ENCODE data around the gene CEMIP. TPM values are rescaled to one million over a fixed set of nuclear protein-coding genes. Genes with fewer than 3 reads are reported as not detected.

CEMIP gene
- total and polyA plus RNA-seq, 7 experiments from 2014 or later = 0.02 TPM; not detected in 6

GRCh38 chr15:80936288-80937078 lies 157.3 kb downstream of the CEMIP start:
- DNase-seq (no peak), ATAC-seq (no peak)
- intact Hi-C loops (cut with micrococcal nuclease) = no loop called here
- no peak overlapping the region for H3K4me3 Mint-ChIP-seq
- H3K4me3 ChIP-seq (ENCODE audit: low read length) = no peak overlapping the region
- H3K27me3 Mint-ChIP-seq = no peaks in the 10 kb centered on the region
- H3K4me1 Mint-ChIP-seq = peaks cover 0 to 13% (median 3%) of the 10 kb centered on the region in 7 donors
- no peaks in the 10 kb centered on the region for H3K4me1 ChIP-seq (ENCODE audit: control insufficient read depth in 2 of 2, insufficient read depth in 2 of 2, low read length in 2 of 2)
- peaks cover 0 to 2% (median 0%) of the 10 kb centered on the region in 11 donors for H3K9me3 Mint-ChIP-seq
- POLR2A ChIA-PET = no interaction called here
- peaks cover 3 to 37% (median 29%) of the 10 kb centered on the region in 5 donors for H3K36me3 Mint-ChIP-seq
- no peaks in the 10 kb centered on the region for H3K27me3 ChIP-seq (ENCODE audit: control insufficient read depth in 2 of 2, insufficient read depth in 2 of 2, low read length in 2 of 2)
- peaks cover 0 to 16% (median 4%) of the 10 kb centered on the region in 3 experiments for H3K36me3 ChIP-seq (ENCODE audit: control insufficient read depth in 2 of 3, insufficient read depth in 3 of 3, low read length in 3 of 3)
- no peaks in the 10 kb centered on the region for H3K9me3 ChIP-seq (ENCODE audit: control insufficient read depth in 2 of 3, low read length in 3 of 3)
- CTCF ChIA-PET = interaction anchor here (0.9 kb wide), 1 partner anchor 17 kb away, joined by 3 read pairs; no protein-coding TSS in a partner anchor
- H3K27ac Mint-ChIP-seq = no peak overlapping the region
- no peak overlapping the region for H3K27ac ChIP-seq (ENCODE audit: low read depth, low read length)

GRCh38 chr15:80937718-80938117 lies 158.5 kb downstream of the CEMIP start:
- ATAC-seq (no peak), DNase-seq (no peak)
- Mint-ChIP-seq H3K27me3 (no peaks in the 10 kb centered on the region), H3K4me3 (no peak overlapping the region), H3K4me1 (peaks cover 0 to 13% (median 4%) of the 10 kb centered on the region in 7 donors), H3K27ac (no peak overlapping the region), H3K9me3 (peaks cover 0 to 2% (median 0%) of the 10 kb centered on the region in 11 donors), H3K36me3 (peaks cover 3 to 47% (median 29%) of the 10 kb centered on the region in 5 donors)
- H3K4me3 ChIP-seq (ENCODE audit: low read length) = no peak overlapping the region
- no peaks in the 10 kb centered on the region for H3K9me3 ChIP-seq (ENCODE audit: control insufficient read depth in 2 of 3, low read length in 3 of 3)
- no peak overlapping the region for H3K27ac ChIP-seq (ENCODE audit: low read depth, low read length)
- ChIA-PET CTCF (no interaction called here), POLR2A (no interaction called here)
- H3K4me1 ChIP-seq (ENCODE audit: control insufficient read depth in 2 of 2, insufficient read depth in 2 of 2, low read length in 2 of 2) = no peaks in the 10 kb centered on the region
- intact Hi-C loops (cut with micrococcal nuclease) = no loop called here
- H3K36me3 ChIP-seq (ENCODE audit: control insufficient read depth in 2 of 3, insufficient read depth in 3 of 3, low read length in 3 of 3) = peaks cover 0 to 29% (median 4%) of the 10 kb centered on the region in 3 experiments
- H3K27me3 ChIP-seq (ENCODE audit: control insufficient read depth in 2 of 2, insufficient read depth in 2 of 2, low read length in 2 of 2) = no peaks in the 10 kb centered on the region

- Histone ChIP-seq H3K9me3 (ENCODE audit: control insufficient read depth in 2 of 3, low read length in 3 of 3) (no peaks in the 10 kb centered on the region), H3K4me3 (ENCODE audit: low read length) (no peak overlapping the region), H3K27ac (ENCODE audit: low read depth, low read length) (no peak overlapping the region), H3K36me3 (ENCODE audit: control insufficient read depth in 2 of 3, insufficient read depth in 3 of 3, low read length in 3 of 3) (peaks cover 0 to 39% (median 4%) of the 10 kb centered on the region in 3 experiments), H3K27me3 (ENCODE audit: control insufficient read depth in 2 of 2, insufficient read depth in 2 of 2, low read length in 2 of 2) (no peaks in the 10 kb centered on the region), H3K4me1 (ENCODE audit: control insufficient read depth in 2 of 2, insufficient read depth in 2 of 2, low read length in 2 of 2) (no peaks in the 10 kb centered on the region)
- no peak for ATAC-seq
- no peaks in the 10 kb centered on the region for H3K27me3 Mint-ChIP-seq
- ChIA-PET POLR2A (no interaction called here), CTCF (interaction anchor here (1.3 kb wide), 1 partner anchor 31 kb away, joined by 3 read pairs; no protein-coding TSS in a partner anchor)
- DNase-seq = no peak
- intact Hi-C loops (cut with micrococcal nuclease) = no loop called here
- no peak overlapping the region for H3K4me3 Mint-ChIP-seq
- H3K36me3 Mint-ChIP-seq = peaks cover 3 to 57% (median 37%) of the 10 kb centered on the region in 5 donors
- peaks cover 0 to 12% (median 7%) of the 10 kb centered on the region in 7 donors for H3K4me1 Mint-ChIP-seq
- peaks cover 0 to 2% (median 0%) of the 10 kb centered on the region in 11 donors for H3K9me3 Mint-ChIP-seq
- no peak overlapping the region for H3K27ac Mint-ChIP-seq
These were observed 160.0 kb downstream of the CEMIP start for GRCh38 chr15:80939216-80939615.

- ATAC-seq (no peak), DNase-seq (no peak)
- Histone ChIP-seq H3K27ac (ENCODE audit: low read depth, low read length) (no peak overlapping the region), H3K27me3 (ENCODE audit: control insufficient read depth in 2 of 2, insufficient read depth in 2 of 2, low read length in 2 of 2) (no peaks in the 10 kb centered on the region), H3K4me1 (ENCODE audit: control insufficient read depth in 2 of 2, insufficient read depth in 2 of 2, low read length in 2 of 2) (no peaks in the 10 kb centered on the region), H3K36me3 (ENCODE audit: control insufficient read depth in 2 of 3, insufficient read depth in 3 of 3, low read length in 3 of 3) (peaks cover 0 to 48% (median 4%) of the 10 kb centered on the region in 3 experiments), H3K9me3 (ENCODE audit: control insufficient read depth in 2 of 3, low read length in 3 of 3) (no peaks in the 10 kb centered on the region), H3K4me3 (ENCODE audit: low read length) (no peak overlapping the region)
- peaks cover 0 to 2% (median 0%) of the 10 kb centered on the region in 11 donors for H3K9me3 Mint-ChIP-seq
- intact Hi-C loops (cut with micrococcal nuclease) = no loop called here
- peaks cover 3 to 56% (median 36%) of the 10 kb centered on the region in 5 donors for H3K36me3 Mint-ChIP-seq
- H3K4me1 Mint-ChIP-seq = peaks cover 0 to 4% (median 0%) of the 10 kb centered on the region in 7 donors
- ChIA-PET CTCF (no interaction called here), POLR2A (no interaction called here)
- H3K27ac Mint-ChIP-seq = no peak overlapping the region
- no peaks in the 10 kb centered on the region for H3K27me3 Mint-ChIP-seq
- no peak overlapping the region for H3K4me3 Mint-ChIP-seq
These were observed 161.2 kb downstream of the CEMIP start for GRCh38 chr15:80940331-80940730.

- Mint-ChIP-seq H3K36me3 (peaks cover 3 to 60% (median 40%) of the 10 kb centered on the region in 5 donors), H3K4me3 (no peak overlapping the region), H3K27ac (no peak overlapping the region), H3K9me3 (peaks cover 0 to 2% (median 0%) of the 10 kb centered on the region in 11 donors), H3K4me1 (peaks cover 0 to 7% (median 0%) of the 10 kb centered on the region in 7 donors), H3K27me3 (no peaks in the 10 kb centered on the region)
- DNase-seq (no peak), ATAC-seq (no peak)
- H3K9me3 ChIP-seq (ENCODE audit: control insufficient read depth in 2 of 3, low read length in 3 of 3) = no peaks in the 10 kb centered on the region
- intact Hi-C loops (cut with micrococcal nuclease) = no loop called here
- H3K4me3 ChIP-seq (ENCODE audit: low read length) = no peak overlapping the region
- no peak overlapping the region for H3K27ac ChIP-seq (ENCODE audit: low read depth, low read length)
- no peaks in the 10 kb centered on the region for H3K4me1 ChIP-seq (ENCODE audit: control insufficient read depth in 2 of 2, insufficient read depth in 2 of 2, low read length in 2 of 2)
- no peaks in the 10 kb centered on the region for H3K27me3 ChIP-seq (ENCODE audit: control insufficient read depth in 2 of 2, insufficient read depth in 2 of 2, low read length in 2 of 2)
- POLR2A ChIA-PET = no interaction called here
- CTCF ChIA-PET = no interaction called here
- H3K36me3 ChIP-seq (ENCODE audit: control insufficient read depth in 2 of 3, insufficient read depth in 3 of 3, low read length in 3 of 3) = peaks cover 0 to 53% (median 4%) of the 10 kb centered on the region in 3 experiments
These were observed 161.7 kb downstream of the CEMIP start for GRCh38 chr15:80940851-80941250.

GRCh38 chr15:80942266-80942665 lies 163.1 kb downstream of the CEMIP start:
- Histone ChIP-seq H3K36me3 (ENCODE audit: control insufficient read depth in 2 of 3, insufficient read depth in 3 of 3, low read length in 3 of 3) (peaks cover 0 to 67% (median 4%) of the 10 kb centered on the region in 3 experiments), H3K27ac (ENCODE audit: low read depth, low read length) (no peak overlapping the region), H3K27me3 (ENCODE audit: control insufficient read depth in 2 of 2, insufficient read depth in 2 of 2, low read length in 2 of 2) (no peaks in the 10 kb centered on the region), H3K9me3 (ENCODE audit: control insufficient read depth in 2 of 3, low read length in 3 of 3) (no peaks in the 10 kb centered on the region), H3K4me1 (ENCODE audit: control insufficient read depth in 2 of 2, insufficient read depth in 2 of 2, low read length in 2 of 2) (no peaks in the 10 kb centered on the region), H3K4me3 (ENCODE audit: low read length) (no peak overlapping the region)
- Mint-ChIP-seq H3K27ac (no peak overlapping the region), H3K9me3 (peaks cover 0 to 2% (median 0%) of the 10 kb centered on the region in 11 donors), H3K4me3 (no peak overlapping the region), H3K4me1 (peaks cover 0 to 10% (median 0%) of the 10 kb centered on the region in 7 donors), H3K27me3 (no peaks in the 10 kb centered on the region), H3K36me3 (peaks cover 3 to 60% (median 35%) of the 10 kb centered on the region in 5 donors)
- DNase-seq (no peak), ATAC-seq (no peak)
- POLR2A ChIA-PET = no interaction called here
- intact Hi-C loops (cut with micrococcal nuclease) = no loop called here
- CTCF ChIA-PET = no interaction called here

Measured in naive thymus-derived CD4-positive, alpha-beta T cell (primary cell).